ENCODE measurements around the gene CASP8AP2.
"Not testable (repeated sequence)": the region's sequence is repeated elsewhere in the genome, so short reads cannot be mapped to it uniquely, and the experiment has no call there.

The CASP8AP2 gene

DNA sequence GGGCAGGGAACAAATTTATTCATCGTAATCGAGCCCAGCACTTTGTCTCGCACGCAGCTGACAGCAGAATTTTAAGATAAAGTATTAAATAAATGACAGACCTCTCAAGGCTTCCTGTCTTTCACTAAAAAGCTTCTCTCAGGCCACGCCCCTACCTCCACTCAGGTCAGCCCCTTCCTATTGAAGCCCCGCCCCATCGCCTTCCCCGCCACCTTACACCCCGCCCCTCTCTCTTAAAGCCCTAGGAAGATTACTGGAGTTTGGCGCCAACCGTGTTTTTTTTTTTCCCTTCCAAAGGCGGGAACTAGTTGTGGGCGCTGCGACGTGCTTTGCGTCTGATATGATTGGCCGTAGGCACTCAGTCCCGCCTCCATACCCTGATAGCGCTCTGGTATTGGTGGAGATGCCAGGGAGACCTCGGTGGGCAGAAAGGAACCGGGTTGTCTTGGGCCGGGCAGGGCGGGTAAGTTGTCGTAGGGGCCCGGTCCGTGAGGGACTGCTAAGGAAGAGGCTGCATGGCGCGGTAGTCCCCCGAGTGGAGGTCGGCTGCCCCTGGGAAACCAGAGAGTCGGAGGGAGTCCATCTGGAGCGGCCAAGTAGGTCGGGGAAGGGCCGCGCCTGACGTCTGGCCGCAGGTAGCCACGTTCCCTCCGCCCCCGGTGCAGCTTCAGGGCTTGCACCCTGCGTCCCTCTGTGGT, at the start of gene CASP8AP2:
Gene CASP8AP2 (plus strand): TSS at position 409 of the 698 bp plus-strand sequence.
- peak; percentile 24 to 95 (median 86) for DNase-seq

DNA sequence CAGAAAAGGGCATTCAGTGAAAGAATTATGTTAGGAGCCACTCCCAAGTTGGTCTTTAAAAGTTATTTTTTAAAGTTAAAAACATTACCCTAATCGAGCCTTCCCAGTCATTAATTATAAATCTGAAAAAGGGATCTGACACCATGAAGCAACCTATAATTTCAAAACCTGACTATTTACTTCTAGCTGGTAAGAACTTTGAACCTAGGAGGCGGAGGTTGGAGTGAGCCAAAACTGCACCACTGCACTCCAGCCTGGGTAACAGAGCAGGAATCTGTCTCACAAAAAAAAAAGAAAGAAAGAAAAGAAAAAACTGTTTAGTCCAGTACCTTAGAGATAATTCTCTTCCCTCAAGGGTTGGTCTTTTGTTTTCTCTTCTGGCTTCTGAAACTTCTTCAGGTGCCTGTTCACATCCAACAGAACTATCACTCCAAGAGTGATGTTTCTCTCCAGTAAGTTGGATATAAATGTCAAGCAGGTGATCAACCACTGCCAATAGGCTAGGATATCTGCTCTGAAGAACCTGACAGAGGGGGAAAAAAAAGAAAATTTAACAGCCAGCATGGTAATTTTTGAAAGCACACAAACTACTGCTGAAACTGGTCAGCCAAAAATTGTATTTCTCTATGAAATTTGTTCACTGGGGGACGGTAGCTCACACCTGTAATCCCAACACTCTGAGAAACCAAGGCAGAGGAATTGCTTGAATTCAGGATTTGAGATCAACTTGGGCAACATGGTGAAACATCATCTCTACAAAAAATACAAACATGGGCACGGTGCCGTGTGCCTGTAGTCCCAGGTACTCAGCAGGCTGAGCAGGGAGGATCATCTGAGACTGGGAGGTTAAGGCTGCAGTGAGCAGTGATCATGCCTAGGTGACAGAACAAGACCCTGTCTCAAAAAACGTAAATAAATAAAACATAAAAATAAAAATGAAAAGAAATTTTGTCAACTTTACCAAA, 48.3 kb upstream of the CASP8AP2 start:
- DNase-seq: no peak

DNA sequence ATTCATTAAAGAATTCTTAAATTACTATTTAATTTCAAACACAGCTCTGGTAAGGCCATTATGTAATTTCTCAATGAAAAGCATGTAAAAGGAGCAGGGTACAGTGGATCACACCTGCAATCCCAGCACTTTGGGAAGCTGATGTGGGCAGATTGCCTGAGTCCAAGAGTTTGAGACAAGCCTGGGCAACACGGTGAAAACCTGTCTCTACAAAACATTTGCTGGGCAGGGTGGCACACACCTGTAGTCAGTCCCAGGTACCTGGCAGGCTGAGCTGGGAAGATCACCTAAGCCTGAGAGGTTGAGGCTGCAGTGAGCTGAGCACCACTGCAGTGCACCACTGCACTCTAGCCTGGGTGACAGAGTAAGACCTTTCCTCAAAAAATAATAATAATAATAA, 47.5 kb upstream of the CASP8AP2 start:
- DNase-seq: no peak

DNA sequence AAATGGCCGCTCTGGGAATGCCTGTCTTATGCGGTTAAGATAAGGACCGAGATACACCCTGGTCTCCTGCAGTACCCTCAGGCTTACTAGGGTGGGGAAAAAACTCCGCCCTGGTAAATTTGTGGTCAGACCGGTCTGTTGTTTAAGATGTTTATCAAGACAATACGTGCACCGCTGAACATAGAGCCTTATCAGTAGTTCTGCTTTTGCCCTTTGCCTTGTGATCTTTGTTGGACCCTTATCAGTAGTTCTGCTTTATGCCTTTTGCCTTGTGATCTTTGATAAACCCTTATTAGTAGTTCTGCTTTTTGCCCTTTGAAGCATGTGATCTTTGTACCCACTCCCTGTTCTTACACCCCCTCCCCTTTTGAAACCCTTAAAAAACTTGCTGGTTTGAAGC, 46.4 kb upstream of the CASP8AP2 start:
- DNase-seq: not testable (repeated sequence)

DNA sequence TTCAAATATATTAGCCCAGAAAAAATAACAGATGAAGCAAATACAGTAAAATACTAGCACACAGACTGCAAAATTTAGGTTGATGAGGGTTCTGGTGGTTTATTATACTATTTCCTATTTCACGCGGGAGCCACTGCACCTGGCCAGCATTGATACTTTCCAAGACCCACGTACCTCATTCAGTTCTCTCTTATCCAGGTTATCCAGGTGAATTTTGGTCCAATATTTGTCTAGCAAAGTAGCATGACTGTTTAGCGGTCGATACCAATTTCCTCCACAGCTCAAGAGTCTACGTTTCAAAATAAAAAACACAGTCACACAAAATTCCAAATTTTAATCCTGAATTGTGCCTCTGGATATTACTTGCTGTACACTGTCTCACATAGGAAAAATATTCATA, 44.8 kb upstream of the CASP8AP2 start:
- no peak for DNase-seq

DNA sequence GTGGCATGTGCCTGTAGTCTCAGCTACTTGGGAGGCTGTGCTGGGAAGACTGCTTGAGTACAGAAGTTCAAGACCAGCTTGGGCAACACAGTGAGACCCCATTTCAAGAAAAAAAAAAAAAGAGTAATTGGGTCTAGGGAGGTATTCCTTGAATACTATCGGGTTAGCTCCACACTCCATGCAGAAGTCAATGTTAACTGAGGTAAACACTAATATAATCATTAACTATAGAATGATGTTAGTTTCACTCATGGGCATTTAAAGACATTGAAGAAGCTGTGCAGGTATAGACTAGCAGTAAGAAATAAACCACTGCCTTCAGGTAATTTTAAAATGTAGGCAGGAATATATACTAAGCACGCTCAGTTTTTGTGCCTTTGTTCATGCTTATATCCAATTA, 42.7 kb upstream of the CASP8AP2 start:
- no peak for DNase-seq

DNA sequence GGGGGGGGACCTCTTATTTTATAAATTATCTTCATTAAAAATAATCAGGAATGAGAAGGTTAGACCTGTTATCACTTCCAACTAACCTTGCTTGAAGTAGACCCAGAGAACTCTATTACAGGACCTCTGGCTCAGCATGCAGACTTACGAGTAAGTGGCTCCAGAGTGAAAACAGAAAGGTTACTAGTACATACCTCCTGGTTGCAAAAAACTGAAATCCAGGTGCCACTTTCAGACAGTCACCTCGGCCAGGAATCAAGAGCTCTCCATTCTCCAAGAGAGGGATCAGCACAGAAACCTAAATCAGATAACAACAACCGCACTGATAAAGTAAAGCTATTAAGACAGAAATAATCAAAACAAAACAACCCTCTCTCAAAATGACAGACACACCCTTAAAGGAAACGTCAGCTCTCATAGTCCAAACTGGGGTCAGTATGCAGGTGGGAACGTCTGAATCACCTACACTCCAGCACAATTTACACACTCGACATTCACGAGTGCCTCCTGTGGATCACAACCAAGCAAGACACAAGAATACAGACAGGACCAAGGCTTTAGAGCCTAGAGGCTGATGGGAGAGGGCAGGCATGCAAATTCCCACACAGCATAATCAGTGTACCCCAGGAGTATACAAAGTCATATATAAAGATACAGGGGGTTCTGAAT, 41.9 kb upstream of the CASP8AP2 start:
- no peak for DNase-seq

DNA sequence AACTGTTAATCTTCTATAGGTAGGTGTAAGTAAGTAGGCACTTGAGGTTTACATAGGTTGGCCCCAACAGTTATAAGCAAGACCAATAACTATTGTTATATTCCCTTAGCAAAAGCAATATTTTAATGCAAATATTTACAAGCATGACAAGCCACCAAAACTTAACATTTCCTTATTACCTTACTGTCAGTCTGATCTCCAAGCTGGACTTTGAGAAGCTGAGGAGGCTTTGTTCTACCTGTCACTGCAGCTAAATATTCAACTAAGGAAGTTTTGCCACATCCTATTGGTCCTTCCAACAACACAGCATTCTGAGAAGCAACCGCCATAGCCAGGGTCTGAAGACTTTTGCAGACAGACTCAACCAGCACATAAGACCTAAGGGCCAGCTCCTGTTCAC, 39.7 kb upstream of the CASP8AP2 start:
- DNase-seq: no peak

DNA sequence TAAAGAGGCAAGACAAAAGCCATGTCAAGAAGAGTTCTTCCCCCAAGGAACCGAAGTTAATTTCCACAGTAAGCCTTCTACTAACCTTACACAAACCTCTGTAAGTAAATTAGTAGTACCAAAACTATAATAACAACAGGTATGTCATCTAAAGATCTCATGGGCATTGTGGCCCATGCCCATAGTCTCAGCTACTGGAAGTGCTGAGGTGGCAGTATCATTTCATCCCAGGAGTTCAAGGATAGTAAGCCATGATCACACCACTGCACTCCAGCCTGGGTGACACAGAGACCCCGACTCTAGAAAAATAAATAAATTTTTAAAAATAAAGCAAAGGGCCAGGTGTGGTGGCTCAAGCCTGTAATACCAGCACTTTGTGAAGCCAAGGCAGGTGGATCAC, 39.3 kb upstream of the CASP8AP2 start:
- DNase-seq: no peak

DNA sequence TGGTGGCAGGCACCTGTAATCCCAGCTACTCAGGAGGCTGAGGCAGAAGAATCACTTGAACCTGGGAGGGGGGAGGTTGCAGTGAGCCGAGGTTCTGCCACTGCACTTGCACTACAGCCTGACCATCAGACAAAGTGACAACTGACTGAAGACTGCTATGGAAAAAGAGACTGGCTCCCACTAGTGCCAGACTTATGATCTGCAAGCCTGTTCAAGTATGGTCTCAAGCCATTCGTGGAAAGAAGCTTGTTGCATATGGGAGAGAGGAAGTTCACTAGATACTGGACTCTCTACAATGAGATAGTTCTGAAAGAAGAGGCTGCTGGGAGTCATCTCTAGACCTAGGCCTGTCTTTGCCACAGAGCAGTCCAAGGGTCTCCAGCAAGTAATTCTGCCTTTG, 36.8 kb upstream of the CASP8AP2 start:
- no peak for DNase-seq

DNA sequence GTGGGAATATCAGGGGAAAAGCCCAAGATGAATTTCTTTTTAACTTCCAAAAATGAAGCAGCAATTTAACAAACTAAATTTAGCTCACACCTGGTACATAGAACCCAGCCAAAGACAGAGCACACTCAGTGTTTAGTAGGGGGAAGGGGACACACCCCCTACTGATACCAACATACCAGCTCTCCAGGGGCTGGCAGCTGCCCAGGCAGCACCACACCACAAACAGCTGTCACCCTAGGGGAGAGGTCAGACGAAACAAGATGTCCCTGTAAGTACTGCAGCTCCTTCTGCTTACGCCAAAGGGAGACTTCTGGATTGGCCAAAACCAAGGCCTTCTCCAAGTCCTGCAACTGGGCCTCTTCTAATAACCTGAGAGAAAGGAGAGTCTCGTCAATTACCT, 36.1 kb upstream of the CASP8AP2 start:
- DNase-seq: no peak

DNA sequence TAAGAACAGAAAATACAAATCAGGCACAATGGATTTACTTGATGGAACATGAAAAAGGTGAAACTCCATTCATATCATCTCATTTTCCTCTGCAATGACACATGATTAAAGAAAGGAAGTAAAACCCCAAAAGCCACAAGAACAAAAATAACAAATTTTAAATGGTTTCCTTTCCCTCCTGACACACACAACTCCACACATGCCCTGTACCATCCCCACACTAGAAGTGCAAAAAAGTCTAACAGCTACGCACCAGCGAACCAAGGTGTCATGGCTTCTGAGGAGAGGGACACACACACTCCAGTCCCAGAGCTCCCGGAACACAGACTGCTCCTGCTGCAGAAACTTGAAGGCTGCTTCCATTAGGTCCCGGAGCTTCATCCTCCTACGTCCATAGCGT, 35.4 kb upstream of the CASP8AP2 start:
- no peak for DNase-seq

DNA sequence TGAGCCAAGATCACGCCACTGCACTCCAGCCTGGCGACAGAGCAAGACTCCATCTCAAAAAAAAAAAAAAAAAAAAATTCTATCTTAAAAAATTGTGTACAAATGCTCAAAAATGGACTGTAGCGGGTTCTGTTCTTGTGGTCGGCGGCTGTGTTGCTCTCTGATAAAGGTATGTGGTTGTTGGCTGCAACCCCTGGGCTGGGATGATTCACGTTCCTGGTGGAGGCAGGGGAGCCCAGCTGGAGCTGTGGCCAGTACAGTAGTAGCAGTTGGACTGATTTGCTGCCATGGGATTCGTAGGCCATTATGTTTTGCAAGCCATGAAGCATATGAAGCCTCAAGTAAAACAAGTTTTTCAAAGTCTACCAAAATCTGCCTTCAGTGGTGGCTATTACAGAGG, 32.4 kb upstream of the CASP8AP2 start:
- DNase-seq: no peak

DNA sequence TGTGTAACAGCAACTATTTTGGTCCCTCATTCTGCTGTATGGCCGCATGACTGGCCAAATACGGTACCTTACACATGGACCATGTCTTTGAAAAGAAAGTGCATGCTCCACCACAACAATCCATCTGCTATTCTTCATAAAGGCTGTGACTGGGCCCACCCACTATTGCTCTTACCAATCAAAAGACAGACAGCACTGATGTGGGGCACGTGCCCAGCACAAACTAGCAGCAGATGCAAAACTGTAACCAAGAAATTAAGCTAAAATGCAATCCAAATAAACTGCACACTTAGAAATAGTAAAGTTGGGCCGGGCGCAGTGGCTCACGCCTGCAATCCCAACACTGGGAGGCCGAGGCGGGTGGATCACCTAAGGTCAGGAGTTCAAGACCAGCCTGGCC, 30.6 kb upstream of the CASP8AP2 start:
- no peak for DNase-seq

DNA sequence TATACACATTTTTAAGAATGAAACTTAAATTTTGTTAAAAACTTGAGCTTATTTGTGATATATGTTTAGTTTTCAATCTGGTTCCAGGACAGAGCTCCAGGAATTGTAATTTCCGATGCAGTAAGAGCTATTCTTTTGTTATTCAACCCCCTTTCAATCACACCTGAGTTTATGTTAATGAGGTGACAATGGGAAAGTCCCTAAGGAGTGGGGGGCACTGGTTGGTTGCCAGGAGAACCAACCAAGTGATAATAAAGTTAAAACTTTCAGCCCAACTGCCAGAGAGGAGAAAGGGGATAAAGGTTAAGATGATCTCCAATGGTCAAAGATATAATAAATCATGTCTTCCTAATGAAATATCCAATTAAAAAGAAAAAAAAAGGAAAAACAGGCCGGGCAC, 29.9 kb upstream of the CASP8AP2 start:
- DNase-seq: no peak

DNA sequence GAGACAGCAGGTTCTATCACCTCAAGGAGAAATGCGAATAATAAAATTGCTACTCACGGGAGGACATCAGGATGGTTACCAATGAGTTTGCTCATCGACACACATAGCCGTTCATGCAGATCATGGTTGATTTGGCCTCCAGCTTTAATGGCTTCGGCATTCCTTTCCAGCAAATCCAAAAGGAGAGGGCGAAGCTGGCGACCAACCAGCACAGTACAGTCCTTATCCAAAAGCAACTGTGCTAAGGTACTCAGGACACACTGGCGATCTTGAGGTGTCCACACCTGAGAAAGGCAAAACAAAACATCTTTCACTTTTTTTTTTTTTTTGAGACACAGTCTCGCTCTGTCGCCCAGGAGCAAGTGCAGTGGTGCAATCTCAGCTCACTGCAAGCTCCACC, 26.4 kb upstream of the CASP8AP2 start:
- no peak for DNase-seq

DNA sequence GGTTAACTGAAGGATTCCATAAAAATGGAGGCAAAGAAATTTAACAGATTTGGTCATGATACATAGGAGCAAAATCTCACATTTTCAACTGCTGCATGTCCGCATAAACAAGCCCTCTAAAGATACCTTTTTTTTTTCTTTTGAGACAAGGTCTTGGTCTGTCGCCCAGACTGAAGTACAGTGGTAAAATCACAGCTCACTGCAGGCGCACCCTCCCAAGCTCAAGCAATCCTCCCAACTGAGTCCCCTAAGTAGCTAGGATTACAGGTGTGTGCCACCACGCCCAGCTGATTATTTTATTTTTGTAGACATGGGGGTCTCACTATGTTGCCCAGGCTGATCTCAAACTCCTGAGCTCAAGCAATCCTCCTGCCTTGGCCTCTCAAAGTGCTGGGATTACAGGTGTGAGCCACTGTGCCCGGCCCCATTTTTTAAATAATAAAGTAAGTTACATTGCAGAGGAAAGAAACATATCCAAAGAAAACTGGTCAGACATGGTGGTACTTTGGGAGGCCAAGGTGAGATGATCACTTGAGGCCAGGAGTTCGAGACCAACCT, 23.8 kb upstream of the CASP8AP2 start:
- DNase-seq: no peak

DNA sequence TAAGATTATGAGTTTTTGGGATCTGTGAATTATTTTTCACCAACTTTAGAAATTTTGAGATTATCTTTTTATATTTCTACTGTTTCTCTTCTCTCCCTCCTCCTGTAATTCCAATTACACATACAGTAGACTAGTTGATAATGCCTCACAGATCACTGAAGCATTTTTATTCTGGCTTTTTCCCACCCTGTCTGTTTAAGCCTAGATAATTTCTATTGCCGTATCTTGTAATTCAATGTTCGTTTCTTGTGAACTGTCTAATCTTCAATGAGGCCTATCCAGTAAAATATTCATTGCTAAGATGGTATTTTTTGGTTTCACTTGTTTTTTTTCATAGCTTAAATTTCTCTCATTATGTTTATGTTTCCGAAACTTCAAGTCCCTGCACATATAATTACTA, 22.1 kb upstream of the CASP8AP2 start:
- DNase-seq: no peak

DNA sequence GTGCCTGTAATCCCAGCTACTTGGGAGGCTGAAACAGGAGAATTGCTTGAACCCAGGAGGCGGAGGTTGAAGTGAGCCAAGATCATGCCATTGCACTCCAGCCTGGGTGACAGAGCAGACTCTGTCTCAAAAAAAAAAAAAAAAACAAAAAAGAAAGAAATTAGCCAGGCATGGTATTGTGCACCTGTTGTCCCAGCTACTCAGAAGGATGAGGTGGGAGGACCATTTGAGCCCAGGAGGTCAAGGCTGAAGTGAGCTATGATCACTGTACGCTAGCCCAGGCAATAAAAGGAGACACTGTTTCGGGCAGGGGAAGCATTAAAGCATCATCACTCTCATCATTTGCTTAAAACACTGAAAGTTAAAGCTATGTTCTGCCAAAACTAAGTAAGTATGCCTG, 16.3 kb upstream of the CASP8AP2 start:
- DNase-seq: not testable (repeated sequence)

DNA sequence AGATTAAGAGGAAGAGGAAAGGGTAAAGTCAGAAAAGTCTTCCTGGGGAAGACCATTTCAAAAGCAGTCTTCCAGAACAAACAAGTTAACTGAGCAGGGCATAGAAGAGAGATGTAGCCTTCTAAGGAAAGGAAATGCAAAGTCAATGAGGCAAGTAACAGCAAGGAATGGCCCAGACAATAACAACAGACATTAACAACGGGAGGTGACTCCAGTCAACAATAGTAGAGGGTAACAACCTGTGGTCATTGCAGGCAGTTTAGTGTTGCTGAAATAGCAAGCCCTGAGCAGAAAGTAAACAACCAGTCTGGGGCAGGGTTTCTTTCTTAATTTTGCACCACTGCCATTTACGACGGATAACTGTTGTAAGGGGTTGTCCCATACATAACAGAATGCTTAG, 12.2 kb upstream of the CASP8AP2 start:
- DNase-seq: no peak

DNA sequence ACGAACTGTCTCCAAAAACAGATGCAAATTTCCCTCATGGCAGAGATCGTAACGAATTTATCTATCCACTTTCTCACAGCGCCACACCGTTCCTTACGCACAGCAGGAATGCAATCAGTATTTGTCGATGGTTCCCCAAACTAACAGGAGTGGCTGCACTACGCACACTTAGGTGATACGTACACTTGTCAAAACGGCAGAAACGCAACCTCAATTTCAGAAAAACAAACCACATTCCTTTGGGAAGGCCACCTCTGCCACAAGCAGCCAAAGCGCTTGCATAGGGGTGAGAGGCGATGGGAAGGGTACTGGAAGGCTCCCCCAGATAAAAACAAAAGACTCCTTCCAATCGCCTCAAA, 10.7 kb upstream of the CASP8AP2 start:
- peak in 13 of 56 donors; percentile 4 to 58 (median 34) for DNase-seq

Data from amygdala (tissue), 56 donors.